Stimulated activated CD4-positive, alpha-beta T cell treated with anti-CD3 and anti-CD28 coated beads, Interleukin-15, amount 100 ng/mL, for 1 hour (primary cell): ENCODE measurements around the gene TMEM271.
"Not testable (repeated sequence)": the region's sequence is repeated elsewhere in the genome, so short reads cannot be mapped to it uniquely, and the experiment has no call there.

Experiments used
- DNase-seq, 2 donors: peaks; one replicate each; pipeline ENCODE4 v3.0.0-alpha.2; 2020; ENCODE audit warnings: low read depth in 1 of 2, low spot score in 1 of 2

The TMEM271 gene

DNA sequence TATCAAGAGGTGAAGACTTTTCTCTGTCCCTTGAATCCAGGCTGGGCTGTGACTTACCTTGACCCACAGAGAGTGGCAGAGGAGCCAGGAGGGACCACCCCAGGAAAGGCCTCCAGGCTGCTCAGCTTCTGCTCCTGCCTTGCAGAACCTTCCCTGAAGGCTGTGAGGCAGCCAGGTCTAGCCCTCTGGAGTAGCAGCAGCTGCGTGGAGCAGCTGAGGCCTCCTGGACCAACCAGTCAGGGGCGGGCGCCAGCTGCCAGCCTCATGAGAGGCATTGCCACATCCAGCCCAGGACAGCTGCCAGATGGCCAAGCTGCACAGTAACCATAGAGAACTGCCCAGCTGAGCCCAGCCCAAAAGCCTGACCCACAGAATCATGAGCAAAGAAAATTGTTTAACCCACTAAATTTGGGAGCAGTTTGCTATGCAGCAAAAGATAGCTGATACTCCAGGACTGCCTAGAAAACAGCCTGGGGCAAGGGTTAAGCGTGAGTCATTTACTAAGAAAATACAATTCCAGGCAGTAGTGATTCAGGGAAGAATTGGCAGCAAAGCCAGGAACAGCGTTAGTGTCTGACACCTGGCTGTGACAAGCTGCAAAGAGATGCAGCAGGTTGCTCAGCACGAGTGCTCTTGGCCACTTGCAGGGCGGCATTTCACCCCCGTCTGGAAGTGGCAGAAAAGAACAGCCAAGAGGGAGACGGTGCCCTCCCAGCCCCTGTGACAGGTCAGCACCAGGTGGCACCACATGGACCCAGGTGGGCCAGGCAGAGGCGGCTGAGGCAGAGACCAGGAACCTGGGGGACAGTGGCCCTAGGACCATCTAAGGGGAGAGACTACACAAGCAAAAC, 34.5 kb upstream of the TMEM271 start:
- DNase-seq: no peak

DNA sequence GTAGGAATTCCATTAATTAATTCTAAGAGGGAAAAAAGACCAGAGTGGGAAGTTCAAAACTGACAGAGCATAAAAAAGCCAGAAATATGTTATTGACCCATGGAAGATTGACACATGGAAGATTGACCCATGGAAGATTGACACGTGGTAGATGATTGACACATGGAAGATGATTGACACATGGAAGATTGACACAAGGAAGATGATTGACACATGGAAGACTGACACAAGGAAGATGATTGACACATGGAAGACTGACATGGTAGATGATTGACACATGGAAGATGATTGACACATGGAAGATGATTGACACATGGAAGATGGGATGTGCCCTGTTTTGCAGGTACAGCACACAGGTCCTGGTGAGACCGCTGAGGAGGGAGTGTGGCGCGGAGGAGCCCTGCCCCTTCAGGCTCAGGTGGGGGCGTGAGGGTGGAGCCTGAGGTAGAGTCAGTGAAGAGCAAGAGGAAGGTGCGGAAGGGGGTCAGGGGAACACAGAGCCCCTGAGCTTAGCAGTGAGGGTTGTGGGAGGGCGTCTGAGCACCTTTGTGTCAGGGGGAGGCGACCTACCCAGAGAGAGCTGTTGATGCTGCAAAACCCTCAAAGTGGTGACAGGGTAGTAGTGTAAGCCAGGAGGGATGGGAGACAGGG, 33.4 kb upstream of the TMEM271 start:
- DNase-seq: no peak

DNA sequence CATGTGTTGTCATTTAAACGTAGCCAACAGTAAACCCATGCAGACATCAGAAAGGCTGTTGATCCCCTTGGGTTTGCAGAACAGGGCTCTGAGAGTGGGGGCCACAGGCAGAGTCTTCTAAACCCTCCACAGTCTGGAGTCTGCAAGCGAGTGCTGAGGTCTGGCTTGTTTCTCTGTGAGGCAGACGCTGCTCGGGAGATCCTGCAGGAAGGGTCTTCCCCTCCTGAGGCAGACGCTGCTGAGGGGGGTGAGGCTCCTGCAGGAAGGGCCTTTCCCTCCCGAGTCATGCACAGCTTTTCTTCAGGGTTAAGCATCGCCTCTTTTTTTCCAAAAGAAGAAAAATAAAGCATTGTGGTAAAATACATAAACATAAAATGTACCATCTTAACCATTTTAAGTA, 32.1 kb upstream of the TMEM271 start:
- no peak for DNase-seq

DNA sequence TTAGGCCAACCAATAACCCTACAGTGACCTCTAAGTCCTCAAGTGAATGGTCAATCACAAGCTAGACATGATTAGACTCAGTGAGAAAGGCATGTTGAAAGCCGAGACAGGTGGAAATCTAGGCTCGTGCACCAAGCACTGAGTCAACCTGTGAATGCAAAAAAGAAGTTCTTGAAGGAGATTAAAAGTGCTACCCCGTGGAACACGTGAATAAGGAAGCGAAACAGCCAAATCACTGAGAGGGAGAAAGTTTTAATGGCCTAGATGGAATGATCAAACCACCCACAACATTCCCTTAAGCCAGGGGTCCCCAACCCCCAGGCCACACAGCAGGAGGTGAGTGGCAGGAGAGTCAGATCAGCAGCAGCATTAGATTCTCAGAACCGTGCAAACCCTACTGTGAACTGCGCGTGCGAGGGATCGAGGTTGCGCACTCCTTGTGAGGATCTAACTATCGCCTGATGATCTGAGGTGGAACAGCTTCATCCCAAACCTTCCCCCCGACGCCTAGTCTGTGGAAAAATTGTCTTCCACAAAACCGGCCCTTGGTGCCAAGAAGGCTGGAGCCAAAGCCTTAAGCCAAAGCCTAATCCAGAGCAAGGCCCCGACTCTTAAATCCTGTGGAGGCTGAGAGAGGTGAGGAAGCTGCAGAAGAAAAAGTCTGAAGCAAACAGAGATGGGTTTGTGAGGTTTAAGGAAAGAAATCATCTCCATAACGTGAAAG, 29.8 kb upstream of the TMEM271 start:
- DNase-seq: no peak

DNA sequence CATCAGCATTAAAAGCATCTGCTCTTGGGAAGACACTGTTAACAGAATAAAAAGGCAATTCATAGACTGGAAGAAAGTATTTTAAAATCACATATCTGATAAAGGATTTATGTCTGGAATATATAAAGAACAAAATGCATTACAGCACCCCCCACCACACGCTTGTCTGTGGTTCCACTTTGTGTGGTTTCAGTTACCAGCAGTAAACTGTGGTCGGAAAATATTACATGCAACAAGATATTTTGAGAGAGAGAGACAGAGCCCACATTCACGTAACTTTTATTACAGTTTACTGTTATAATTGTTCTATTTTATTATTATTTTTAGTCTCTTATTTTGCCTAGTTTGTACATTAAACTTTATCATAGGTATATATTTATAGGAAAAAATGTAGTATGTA, 28.0 kb upstream of the TMEM271 start:
- no peak for DNase-seq

- DNase-seq: peak in 1 of 2 donors; percentile 38
Observed at GRCh38 chr4:602559-602942, 26.5 kb upstream of the TMEM271 start.

DNA sequence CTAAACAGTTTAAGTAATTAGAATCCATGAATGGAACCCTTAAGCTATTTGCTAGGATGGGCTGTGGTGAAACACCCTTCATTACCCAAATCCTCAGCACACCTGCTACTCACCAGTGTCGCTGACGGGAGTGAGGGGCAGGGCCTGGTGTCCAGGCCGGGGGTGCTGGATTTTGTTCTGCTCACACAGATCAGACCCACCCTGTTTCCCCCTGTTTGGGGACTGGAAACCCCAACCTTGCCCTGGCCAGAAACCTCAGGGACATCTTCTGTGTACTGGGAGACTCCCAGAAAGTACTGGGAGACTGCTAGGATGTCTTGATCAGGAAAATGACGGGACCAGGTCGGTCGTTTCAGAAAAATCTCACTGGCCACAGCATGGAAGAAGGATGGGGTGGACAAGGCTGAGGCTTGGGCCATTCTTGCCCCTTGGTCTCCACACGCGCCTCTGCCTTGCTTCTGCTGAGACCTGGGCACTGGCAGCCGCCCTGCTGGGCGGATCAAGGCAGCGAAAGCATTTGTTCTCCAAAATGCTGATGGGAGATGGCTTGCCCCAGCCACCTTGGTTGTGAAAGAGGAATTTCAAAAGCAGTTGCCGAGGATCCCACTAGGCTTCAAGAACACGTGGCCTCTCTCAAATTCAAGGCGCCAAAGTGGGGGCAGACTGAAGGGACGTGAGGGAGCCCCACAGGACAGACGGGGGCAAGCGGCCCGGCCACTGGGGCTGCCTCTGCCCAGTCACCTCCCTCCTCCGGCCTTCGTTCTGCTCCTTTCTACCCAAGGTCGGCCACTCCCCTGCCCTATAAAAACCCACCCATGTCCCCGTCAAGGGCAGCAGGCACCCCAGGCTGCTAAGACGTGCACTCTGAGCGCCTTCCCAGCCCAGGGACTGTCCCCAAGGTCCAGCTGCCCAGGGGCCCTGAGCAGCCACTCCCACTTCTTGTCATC, 25.8 kb upstream of the TMEM271 start:
- no peak for DNase-seq

- DNase-seq: no peak
Observed at GRCh38 chr4:600850-601515, 24.9 kb upstream of the TMEM271 start.

- no peak for DNase-seq
Observed at GRCh38 chr4:600166-600565, 24.1 kb upstream of the TMEM271 start.

DNA sequence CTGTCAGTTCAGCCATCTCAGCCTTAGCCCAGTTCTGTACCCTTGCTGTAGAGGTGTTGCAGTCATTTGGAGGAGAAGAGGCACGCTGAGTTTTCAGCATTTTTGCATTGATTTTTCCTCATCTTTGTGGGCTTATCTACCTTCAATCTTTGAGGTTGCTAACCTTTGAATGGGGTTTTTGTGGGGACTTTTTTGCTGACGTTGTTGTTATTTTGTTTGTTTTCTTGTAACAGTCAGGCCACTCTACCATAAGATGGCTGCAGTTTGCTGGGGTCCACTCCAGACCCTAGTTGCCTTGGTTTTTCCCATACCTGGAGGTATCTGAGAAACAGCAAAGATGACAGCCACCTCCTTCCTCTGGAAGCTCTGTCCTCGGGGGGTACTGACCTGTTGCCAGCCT, 22.8 kb upstream of the TMEM271 start:
- no peak for DNase-seq

- no peak for DNase-seq
Observed at GRCh38 chr4:592825-593520, 16.9 kb upstream of the TMEM271 start.

- DNase-seq: not testable (repeated sequence)
Observed at GRCh38 chr4:592178-592577, 16.1 kb upstream of the TMEM271 start.

- no peak for DNase-seq
Observed at GRCh38 chr4:590313-590841, 14.3 kb upstream of the TMEM271 start.

GRCh38 chr4:589219-589963, 13.3 kb upstream of the TMEM271 start:
- no peak for DNase-seq

- DNase-seq: no peak
Observed at GRCh38 chr4:588351-588849, 12.3 kb upstream of the TMEM271 start.

DNA sequence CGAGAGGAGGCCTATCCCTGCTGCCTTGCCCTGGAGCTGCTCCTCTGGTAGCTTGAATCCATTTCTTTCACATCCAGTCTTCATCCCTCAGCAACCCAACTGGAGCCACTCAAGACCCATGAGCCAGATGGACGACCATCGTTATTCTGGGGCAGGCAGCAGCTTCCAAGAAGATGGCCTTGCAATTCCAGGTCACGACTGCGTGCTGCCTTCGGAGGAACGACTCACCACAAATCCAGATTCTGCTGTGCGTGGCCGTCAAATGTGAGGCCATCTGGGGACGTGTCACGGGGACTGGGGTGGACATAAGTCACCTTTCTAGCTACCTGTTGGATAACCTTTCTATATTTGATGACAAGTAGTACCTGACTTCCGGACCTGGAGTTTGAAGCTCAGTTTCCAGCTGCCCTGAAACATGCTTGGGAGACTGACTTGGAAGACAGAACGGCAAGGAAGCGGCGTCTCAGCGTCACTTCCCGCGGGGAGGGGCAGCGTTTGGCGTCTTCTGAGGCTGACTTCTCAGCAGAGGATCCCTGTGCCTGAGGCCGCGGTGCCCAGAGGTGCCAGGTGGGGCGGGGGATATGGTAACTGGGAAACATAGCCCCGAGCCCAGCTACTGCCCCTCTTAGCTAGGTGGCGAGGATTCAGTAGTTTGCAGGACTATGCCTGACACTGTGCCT, 11.7 kb upstream of the TMEM271 start:
- no peak for DNase-seq

- no peak for DNase-seq
Observed at GRCh38 chr4:583820-584219, 7.7 kb upstream of the TMEM271 start.

- DNase-seq: no peak
Observed at GRCh38 chr4:581753-582361, 5.8 kb upstream of the TMEM271 start.
